Stimulated activated CD8-positive, alpha-beta memory T cell treated with anti-CD3 and anti-CD28 coated beads, Interleukin-12 subunit alpha, Interleukin-12 subunit beta, amount 100 ng/mL, for 24 hours (primary cell): ENCODE measurements around the gene ATP2B1.
"Not testable (repeated sequence)": the region's sequence is repeated elsewhere in the genome, so short reads cannot be mapped to it uniquely, and the experiment has no call there.

ENCODE experiments used
- DNase-seq: peaks from one replicate; pipeline ENCODE4 v3.0.0-alpha.2; 2020; ENCODE audit errors: extremely low read depth

The ATP2B1 gene

GRCh38 chr12:89708565-89709156 lies at the start of gene ATP2B1:
Gene ATP2B1, minus strand, starts transcription at chr12:89708838. Its CDS starts 52,952 bp downstream, at chr12:89655886.
- DNase-seq, result peak; percentile 46

DNA sequence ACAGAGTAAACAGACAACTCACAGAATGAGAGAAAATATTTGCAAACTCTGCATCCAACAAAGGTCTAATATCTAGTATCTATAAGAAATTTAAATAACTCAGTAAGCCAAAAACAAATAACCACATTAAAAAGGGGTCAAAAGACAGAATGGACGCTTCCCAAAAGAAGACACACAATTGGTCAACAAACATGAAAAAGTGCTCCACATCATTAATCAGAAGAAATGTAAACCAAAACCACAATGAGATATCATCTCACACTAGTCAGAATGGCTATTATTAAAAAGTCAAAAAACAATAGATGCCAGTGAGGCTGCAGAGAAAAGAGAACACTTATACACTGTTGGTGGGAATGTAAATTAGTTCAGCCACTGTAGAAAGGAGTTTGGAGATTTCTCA lies 49.3 kb upstream of the ATP2B1 start:
- DNase-seq, result not testable (repeated sequence)

GRCh38 chr12:89756585-89757398 lies 48.2 kb upstream of the ATP2B1 start:
- no peak for DNase-seq

DNA sequence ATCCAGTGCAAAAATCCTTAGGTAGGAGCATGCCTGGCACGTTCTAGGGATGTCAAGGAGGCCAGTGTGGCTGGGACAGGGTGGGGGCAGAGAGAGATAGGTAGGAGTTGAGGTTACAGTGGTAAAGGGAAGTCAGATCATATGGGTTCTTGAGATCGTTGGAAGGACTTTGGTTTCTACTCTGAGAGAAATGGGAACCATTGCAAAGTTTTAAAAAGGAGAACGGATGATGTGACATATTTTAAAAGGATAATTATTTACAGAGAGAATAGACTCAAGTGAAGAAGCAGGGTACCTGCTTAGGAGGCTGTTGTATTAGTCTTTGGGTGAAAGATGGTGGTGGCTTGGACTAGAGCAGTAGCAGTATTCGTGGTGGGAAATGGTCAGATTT lies 47.6 kb upstream of the ATP2B1 start:
- no peak for DNase-seq

DNA sequence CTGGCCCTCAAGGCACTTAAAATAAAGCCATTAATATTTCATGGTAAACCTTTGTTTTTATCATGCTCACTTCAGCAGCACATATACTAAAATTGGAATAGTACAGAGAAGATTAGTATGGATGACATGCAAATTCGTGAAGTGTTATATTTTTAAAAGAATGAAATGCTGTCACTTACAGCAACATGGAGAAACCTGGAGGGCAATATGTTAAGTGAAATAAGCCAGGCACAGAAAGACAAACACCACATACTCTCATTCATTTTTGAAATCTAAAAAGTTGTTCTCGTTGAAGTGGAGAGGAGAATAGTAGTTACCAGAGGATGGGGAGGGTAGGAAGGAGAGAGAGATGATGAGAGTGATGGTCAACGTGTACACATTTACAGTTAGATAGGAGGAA lies 45.4 kb upstream of the ATP2B1 start:
- no peak for DNase-seq

DNA sequence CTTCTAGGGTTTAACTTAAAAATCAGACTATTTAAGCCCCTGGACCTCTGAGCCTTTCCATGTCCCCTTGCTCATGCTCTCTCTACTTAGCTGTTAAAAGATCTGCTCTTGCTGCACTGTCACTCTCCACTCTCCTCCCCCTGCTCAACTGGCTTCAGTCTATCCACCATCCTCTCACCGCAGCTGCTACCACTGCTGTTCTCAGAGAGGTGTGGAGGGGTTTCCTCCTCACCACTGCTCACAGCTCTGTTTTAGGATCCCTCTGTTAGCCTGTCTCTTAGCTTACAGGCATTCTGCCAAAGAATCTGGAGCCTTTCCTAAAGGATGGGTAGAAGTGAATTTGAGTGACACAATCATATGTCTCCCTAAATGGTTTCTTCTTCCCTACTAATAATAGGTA lies 43.7 kb upstream of the ATP2B1 start:
- no peak for DNase-seq

DNA sequence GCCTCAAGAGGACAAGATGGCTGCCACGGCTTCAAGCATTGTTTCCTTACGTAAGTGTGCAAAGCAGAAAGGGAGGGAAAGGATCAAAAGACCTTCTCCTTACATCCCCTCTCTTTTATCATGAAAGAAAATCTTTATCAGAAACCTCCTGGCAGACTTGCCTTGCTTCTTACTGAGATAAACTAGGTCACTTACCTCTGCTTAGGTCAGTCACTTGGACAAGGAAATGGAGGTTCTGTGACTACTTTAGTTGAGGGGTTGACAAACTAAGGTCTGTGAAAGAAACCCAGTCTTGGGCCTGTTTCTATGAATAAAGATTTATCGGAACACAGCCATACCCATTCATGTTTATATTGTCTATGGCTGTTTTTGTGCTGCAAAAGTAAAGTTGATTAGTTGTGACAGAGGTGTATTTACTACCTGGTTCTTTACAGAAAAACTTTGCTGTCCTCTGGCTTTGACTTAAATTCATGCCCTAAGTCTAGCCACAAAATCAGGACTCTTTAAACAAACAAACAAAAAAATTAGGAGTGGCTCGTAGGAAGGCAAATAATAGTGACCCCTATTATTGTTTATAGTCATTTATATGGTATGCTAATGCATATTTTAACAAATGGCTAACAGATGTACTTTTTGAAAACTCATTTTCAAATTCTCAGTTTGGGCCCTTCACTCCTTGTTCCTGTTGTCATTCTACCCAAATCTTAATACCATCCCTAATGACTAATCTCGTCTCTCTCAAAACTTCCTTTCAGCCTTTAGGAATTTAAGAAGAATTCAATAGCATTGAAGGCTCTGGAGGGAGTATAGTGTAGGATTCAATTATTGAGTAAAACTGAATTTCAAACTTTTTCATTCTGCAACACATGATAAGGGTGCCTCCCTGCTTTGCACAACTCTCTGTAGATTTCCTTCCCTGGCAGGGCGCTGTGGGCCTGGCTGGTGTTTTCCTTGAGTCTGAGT lies 42.0 kb upstream of the ATP2B1 start:
- DNase-seq, result no peak

GRCh38 chr12:89748791-89749190 lies 40.2 kb upstream of the ATP2B1 start:
- DNase-seq, result no peak

- DNase-seq, result no peak
These were observed 36.6 kb upstream of the ATP2B1 start for GRCh38 chr12:89745286-89745685.

- DNase-seq, result no peak
These were observed 33.8 kb upstream of the ATP2B1 start for GRCh38 chr12:89742337-89743022.

- no peak for DNase-seq
These were observed 32.3 kb upstream of the ATP2B1 start for GRCh38 chr12:89740943-89741342.

DNA sequence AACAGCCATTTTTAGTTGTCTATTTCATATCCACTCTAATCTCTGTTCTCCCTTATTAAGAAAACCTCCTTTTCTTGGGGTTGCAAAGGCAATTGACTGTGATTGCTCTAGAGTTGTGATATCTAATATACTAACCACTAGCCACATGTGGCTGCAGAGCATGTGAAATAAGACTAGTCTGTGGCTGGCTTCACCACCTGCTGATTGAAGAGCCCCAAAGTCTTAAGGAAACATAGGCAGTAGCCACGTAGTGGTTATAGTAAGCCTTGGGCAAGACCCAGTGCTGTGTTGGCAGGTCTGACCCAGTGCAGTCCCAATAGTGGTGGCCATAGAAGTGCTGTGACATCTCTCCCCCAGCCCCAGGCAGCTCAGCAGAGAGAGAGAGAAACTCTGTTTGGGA lies 28.4 kb upstream of the ATP2B1 start:
- DNase-seq, result no peak

DNA sequence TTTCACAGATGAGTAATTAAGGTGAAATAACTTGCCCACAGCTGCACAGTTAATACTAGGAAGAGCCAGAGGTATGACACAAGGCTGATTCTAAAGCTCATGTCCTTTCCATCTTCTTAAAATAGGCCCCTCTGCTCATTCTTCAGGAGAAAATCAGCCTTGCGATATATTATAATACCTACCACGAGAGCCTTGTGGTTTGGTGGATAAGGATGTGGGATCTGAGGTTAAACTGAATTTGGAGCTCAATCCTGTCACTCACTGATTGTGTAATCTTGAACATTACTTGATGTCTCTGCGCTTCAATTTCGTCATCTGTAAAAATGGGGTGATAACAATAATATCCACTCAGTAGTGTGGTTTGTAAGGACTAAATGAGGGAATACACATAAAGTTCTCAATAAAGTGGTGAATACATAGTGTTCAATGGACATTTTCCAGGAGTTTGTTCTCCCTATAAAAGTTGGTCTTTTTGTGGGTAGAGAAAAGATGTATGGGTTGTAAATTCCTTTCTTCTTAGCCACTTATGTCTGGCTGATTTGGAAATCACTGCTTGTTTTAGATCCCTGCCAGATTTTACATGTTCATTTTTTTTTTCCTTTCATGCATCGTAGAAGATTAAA lies 25.1 kb upstream of the ATP2B1 start:
- DNase-seq, result no peak

- no peak for DNase-seq
These were observed 23.9 kb upstream of the ATP2B1 start for GRCh38 chr12:89732522-89732921.

DNA sequence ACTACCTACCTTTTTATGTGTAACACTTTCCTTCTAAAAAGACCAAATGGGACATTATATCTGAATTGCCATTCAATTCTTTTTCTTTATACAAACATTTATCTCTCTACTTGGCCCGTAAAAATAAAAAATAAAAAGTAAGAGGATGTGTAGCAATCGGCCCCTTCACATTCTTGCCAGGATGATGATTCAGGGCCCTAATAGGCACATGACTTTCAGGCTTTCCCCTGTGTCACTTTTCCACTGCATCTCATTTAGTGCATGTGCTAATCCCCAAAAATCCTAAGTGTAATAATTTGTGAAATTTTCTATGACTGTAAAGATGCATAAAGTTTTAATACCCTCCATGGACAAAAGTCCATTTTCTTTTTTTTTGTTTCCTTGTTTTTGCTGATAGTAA lies 23.0 kb upstream of the ATP2B1 start:
- no peak for DNase-seq

DNA sequence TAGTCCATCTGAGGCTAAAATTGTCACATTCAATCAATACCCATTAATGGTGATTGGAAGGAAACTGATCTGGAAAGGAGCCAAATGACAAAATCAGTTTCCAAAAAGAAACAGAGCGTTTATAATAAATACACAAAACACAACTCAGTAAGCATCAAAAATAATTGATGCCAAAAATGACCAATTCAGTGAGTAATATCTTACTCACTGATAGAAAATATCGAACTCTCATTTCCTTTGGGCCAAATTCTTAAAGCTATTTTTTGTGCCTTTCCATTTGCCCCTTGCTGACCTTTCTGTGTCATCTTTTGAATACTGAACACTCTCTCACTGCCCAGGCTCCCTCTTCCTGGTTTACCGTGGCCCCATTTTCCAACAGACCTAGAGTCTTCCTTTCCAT lies 22.5 kb upstream of the ATP2B1 start:
- no peak for DNase-seq

- no peak for DNase-seq
These were observed 21.4 kb upstream of the ATP2B1 start for GRCh38 chr12:89729946-89730459.

GRCh38 chr12:89723276-89723675 lies 14.6 kb upstream of the ATP2B1 start:
- DNase-seq, result no peak

GRCh38 chr12:89721291-89721987 lies 12.8 kb upstream of the ATP2B1 start:
- no peak for DNase-seq

- DNase-seq, result no peak
These were observed 9.3 kb upstream of the ATP2B1 start for GRCh38 chr12:89717759-89718523.
